ENCODE measurements around the gene PYDC1.
A peak's percentile ranks its signal among the peaks of the same experiment; 100 is the strongest.
"Not testable (repeated sequence)": the region's sequence is repeated elsewhere in the genome, so short reads cannot be mapped to it uniquely, and the experiment has no call there.

PYDC1 gene

GRCh38 chr16:31221357-31222160 lies 4.6 kb upstream of the PYDC1 start:
- DNase-seq, result no peak

GRCh38 chr16:31219154-31219741 lies 2.3 kb upstream of the PYDC1 start:
- DNase-seq, result no peak

- DNase-seq, result no peak
Observed at GRCh38 chr16:31217136-31217530, 198 bp upstream of the PYDC1 start.

- DNase-seq, result peak; percentile 27
Observed at GRCh38 chr16:31215287-31216162, 1.4 kb downstream of the PYDC1 start.

- DNase-seq, result no peak
Observed at GRCh38 chr16:31214708-31215286, 2.1 kb downstream of the PYDC1 start.

- no peak for DNase-seq
Observed at GRCh38 chr16:31213877-31214707, 2.8 kb downstream of the PYDC1 start, which contains the start of gene TRIM72. Gene TRIM72 (plus strand): TSS chr16:31214119. CDS start chr16:31214739, 620 bp downstream.

- DNase-seq, result no peak
Observed at GRCh38 chr16:31213342-31213741, 3.6 kb downstream of the PYDC1 start.

GRCh38 chr16:31206776-31207175 lies 10.2 kb downstream of the PYDC1 start:
- no peak for DNase-seq

GRCh38 chr16:31204871-31205666 lies 11.9 kb downstream of the PYDC1 start:
- DNase-seq, result no peak

- peak; percentile 38 for DNase-seq
Observed at GRCh38 chr16:31202414-31203375, 14.2 kb downstream of the PYDC1 start, which contains the start of gene PYCARD. Gene PYCARD (minus strand): TSS chr16:31202760. CDS start chr16:31202690, 70 bp downstream.

GRCh38 chr16:31201582-31202413 lies 15.1 kb downstream of the PYDC1 start:
- no peak for DNase-seq

- no peak for DNase-seq
Observed at GRCh38 chr16:31200821-31201568, 15.9 kb downstream of the PYDC1 start.

- not testable (repeated sequence) for DNase-seq
Observed at GRCh38 chr16:31200111-31200510, 16.8 kb downstream of the PYDC1 start.

GRCh38 chr16:31199430-31200041 lies 17.4 kb downstream of the PYDC1 start:
- DNase-seq, result no peak

- no peak for DNase-seq
Observed at GRCh38 chr16:31198207-31198882, 18.6 kb downstream of the PYDC1 start.

GRCh38 chr16:31196324-31197088 lies 20.4 kb downstream of the PYDC1 start:
- DNase-seq, result no peak

Measured in NCI-H2227 treated with DMSO at 0.1 percent for 48 hours (cell line).